K562 (cell line): ENCODE data around the gene PTAFR. TPM values are rescaled to one million over a fixed set of nuclear protein-coding genes. Genes with fewer than 3 reads are reported as not detected.

Experiments used
- ATF7 ChIP-seq: fragments of 450-650 bp; IDR thresholded peaks from 2 replicates; pipeline ENCODE4 v1.7.1; 2014; ENCODE audit warnings: mild to moderate bottlenecking, moderate library complexity
- ERF ChIP-seq: fragments of 450-650 bp; formaldehyde crosslinking; IDR thresholded peaks from 2 replicates; pipeline ENCODE4 v1.4.0; 2020; ENCODE audit warnings: mild to moderate bottlenecking, mixed read lengths
- HIVEP1 ChIP-seq: fragments of 250-450 bp; sonication (Bioruptor Pico); IDR thresholded peaks from 2 replicates; pipeline ENCODE4 v1.4.0; 2020; ENCODE audit warnings: mild to moderate bottlenecking
- KDM1A ChIP-seq, 2 experiments: fragments of 450-650 bp; IDR thresholded peaks; 2 replicates each; pipeline ENCODE4 v1.6.1; 2016; ENCODE audit warnings: mild to moderate bottlenecking in 2 of 2
- MTA3 ChIP-seq: fragments of 450-650 bp; formaldehyde crosslinking; IDR thresholded peaks from 2 replicates; pipeline ENCODE4 v1.6.1; 2017; ENCODE audit warnings: mild to moderate bottlenecking, borderline replicate concordance
- MXI1 ChIP-seq: IDR thresholded peaks from 2 replicates; pipeline ENCODE4 v1.6.1; 2011; ENCODE audit warnings: low read depth, mild to moderate bottlenecking, improper control_type of control experiment, low read length
- NCOA4 ChIP-seq: fragments of 450-650 bp; IDR thresholded peaks from 2 replicates; pipeline ENCODE4 v1.6.1; 2018; ENCODE audit warnings: mild to moderate bottlenecking; ENCODE audit not compliant: partially characterized antibody
- NFYB ChIP-seq: IDR thresholded peaks from 2 replicates; pipeline ENCODE4 v1.6.1; 2011; ENCODE audit warnings: mild to moderate bottlenecking, moderate library complexity; ENCODE audit not compliant: insufficient read length; ENCODE audit errors: extremely low read depth
- PPARD ChIP-seq: fragments of 250-450 bp; sonication (Bioruptor Pico); IDR thresholded peaks from 2 replicates; pipeline ENCODE4 v1.8.0; 2022; ENCODE audit warnings: inconsistent platforms, mild to moderate bottlenecking, moderate library complexity
- SMARCE1 ChIP-seq: fragments of 450-650 bp; IDR thresholded peaks from 2 replicates; pipeline ENCODE4 v1.7.1; 2016; ENCODE audit warnings: mild to moderate bottlenecking
- SUPT5H ChIP-seq: fragments of 450-650 bp; IDR thresholded peaks from 2 replicates; pipeline ENCODE4 v1.6.1; 2016
- TAF9B ChIP-seq: fragments of 450-650 bp; IDR thresholded peaks from 2 replicates; pipeline ENCODE4 v1.6.1; 2018; ENCODE audit warnings: mild to moderate bottlenecking; ENCODE audit not compliant: partially characterized antibody
- ZC3H11A ChIP-seq: IDR thresholded peaks from 2 replicates; pipeline ENCODE4 v1.6.1; 2012; ENCODE audit warnings: low read depth, low read length, improper control_type of control experiment
- ZEB2 ChIP-seq: fragments of 450-650 bp; IDR thresholded peaks from 2 replicates; pipeline ENCODE4 v1.6.1; 2016
- ZNF431 ChIP-seq: sonication (generic); formaldehyde crosslinking; IDR thresholded peaks from 2 replicates; pipeline ENCODE4 v1.8.0; 2022; ENCODE audit warnings: mild to moderate bottlenecking, missing genetic modification reagents
- polyA plus RNA-seq, 8 experiments: library from polyadenylated mRNA; depleted of rRNA in 4 of 8; stranded (reverse) in 5 of 8; unstranded in 3 of 8; fragments of >200 nt; fragmentation: Nextera tagmentation in 2 of 8; fragmentation: Illumina TruSeq in 1 of 8; extraction: Ambion mirVana in 2 of 8; extraction: Trizol in 1 of 8; gene quantifications; 2 replicates each; pipeline versions ENCODE4 v1.2.1 to v1.2.3, GENCODE V29; 2011 to 2014; ENCODE audit warnings: inconsistent platforms in 1 of 8, missing spikeins in 1 of 8
- total RNA-seq, 7 experiments: library from RNA; depleted of rRNA in 6 of 7; stranded (reverse); fragments of >200 nt in 6 of 7; fragmentation: Illumina TruSeq in 2 of 7; extraction: Trizol in 2 of 7; gene quantifications; 2 replicates each; pipeline versions ENCODE4 v1.2.1 to v1.2.3, GENCODE V29; 2011 to 2021; ENCODE audit warnings: low replicate concordance in 1 of 7
- TF ChIP-seq, protein P1 (sequence below): fragments of 250-450 bp; sonication (Bioruptor Pico); IDR thresholded peaks from 2 replicates; pipeline ENCODE4 v1.4.0; 2020; ENCODE audit warnings: mild to moderate bottlenecking
- TF ChIP-seq, protein P2 (sequence below): fragments of 450-650 bp; IDR thresholded peaks from 2 replicates; pipeline ENCODE4 v1.6.1; 2018; ENCODE audit not compliant: partially characterized antibody
- TF ChIP-seq, protein P3 (sequence below): fragments of 250-450 bp; sonication (Bioruptor Pico); IDR thresholded peaks from 2 replicates; pipeline ENCODE4 v1.8.0; 2022; ENCODE audit warnings: moderate library complexity, mild to moderate bottlenecking, inconsistent platforms

The PTAFR gene
- total and polyA plus RNA-seq, 9 of the 15 experiments (the other 6 are each of a cell fraction or from before 2014, with no cell fraction given) = 0.15 to 0.55 (median 0.40) TPM; not detected in 1

DNA sequence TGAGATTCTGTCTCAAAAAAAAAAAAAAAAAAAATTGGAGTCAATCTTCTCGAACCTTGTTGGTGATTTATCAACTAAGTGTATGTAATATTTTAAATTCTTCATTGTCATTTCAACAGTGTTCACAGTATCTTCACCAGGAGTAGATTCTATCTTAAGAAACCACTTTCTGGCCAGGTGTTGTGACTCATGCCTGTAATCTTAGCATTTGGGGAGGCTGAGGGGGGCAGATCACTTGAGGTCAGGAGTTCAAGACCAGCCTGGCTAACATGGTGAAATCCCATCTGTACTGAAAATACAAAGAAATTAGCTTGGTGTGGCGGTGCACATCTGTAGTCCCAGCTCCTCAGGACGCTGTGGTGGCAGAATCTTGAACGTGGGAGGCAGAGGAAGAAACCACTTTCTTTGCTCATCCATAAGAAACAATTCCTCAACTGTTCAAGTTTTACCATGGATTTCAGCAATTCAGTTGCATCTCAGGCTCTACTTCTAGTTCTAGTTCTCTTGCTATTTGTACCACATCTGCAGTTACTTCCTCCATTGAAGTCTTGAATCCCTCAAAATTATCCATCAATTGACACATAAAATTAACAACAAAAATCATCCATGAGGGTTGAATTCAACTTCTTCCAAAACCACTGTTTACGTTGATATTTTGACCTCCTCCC lies 57.7 kb downstream of the PTAFR start (continued):
- TF ChIP-seq MXI1 (no peak), ZNF431 (CRISPR knock-in tag) (no peak), ATF7 (0 out of 2 replicates have a peak, but pooled peaks have one; percentile 31), NCOA4 (no peak), SMARCE1 (peak; percentile 75), NFYB (no peak), ERF (CRISPR knock-in tag) (no peak), ZC3H11A (no peak), TAF9B (no peak), SUPT5H (no peak), MTA3 (no peak), PPARD (CRISPR knock-in tag) (no peak), KDM1A (IDR thresholded peaks at IDR 0.05) (peak; percentile 41 to 56; a peak in 2 of 4 replicates), HIVEP1 (CRISPR knock-in tag) (no peak), ZEB2 (peak; percentile 84)
- TF ChIP-seq, protein P1, sequence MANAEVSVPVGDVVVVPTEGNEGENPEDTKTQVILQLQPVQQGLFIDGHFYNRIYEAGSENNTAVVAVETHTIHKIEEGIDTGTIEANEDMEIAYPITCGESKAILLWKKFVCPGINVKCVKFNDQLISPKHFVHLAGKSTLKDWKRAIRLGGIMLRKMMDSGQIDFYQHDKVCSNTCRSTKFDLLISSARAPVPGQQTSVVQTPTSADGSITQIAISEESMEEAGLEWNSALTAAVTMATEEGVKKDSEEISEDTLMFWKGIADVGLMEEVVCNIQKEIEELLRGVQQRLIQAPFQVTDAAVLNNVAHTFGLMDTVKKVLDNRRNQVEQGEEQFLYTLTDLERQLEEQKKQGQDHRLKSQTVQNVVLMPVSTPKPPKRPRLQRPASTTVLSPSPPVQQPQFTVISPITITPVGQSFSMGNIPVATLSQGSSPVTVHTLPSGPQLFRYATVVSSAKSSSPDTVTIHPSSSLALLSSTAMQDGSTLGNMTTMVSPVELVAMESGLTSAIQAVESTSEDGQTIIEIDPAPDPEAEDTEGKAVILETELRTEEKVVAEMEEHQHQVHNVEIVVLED (CRISPR knock-in tag) = no peak
- TF ChIP-seq, protein P2, sequence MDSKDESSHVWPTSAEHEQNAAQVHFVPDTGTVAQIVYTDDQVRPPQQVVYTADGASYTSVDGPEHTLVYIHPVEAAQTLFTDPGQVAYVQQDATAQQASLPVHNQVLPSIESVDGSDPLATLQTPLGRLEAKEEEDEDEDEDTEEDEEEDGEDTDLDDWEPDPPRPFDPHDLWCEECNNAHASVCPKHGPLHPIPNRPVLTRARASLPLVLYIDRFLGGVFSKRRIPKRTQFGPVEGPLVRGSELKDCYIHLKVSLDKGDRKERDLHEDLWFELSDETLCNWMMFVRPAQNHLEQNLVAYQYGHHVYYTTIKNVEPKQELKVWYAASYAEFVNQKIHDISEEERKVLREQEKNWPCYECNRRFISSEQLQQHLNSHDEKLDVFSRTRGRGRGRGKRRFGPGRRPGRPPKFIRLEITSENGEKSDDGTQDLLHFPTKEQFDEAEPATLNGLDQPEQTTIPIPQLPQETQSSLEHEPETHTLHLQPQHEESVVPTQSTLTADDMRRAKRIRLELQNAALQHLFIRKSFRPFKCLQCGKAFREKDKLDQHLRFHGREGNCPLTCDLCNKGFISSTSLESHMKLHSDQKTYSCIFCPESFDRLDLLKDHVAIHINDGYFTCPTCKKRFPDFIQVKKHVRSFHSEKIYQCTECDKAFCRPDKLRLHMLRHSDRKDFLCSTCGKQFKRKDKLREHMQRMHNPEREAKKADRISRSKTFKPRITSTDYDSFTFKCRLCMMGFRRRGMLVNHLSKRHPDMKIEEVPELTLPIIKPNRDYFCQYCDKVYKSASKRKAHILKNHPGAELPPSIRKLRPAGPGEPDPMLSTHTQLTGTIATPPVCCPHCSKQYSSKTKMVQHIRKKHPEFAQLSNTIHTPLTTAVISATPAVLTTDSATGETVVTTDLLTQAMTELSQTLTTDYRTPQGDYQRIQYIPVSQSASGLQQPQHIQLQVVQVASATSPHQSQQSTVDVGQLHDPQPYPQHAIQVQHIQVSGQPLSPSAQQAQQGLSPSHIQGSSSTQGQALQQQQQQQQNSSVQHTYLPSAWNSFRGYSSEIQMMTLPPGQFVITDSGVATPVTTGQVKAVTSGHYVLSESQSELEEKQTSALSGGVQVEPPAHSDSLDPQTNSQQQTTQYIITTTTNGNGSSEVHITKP = no peak
- TF ChIP-seq, protein P3, sequence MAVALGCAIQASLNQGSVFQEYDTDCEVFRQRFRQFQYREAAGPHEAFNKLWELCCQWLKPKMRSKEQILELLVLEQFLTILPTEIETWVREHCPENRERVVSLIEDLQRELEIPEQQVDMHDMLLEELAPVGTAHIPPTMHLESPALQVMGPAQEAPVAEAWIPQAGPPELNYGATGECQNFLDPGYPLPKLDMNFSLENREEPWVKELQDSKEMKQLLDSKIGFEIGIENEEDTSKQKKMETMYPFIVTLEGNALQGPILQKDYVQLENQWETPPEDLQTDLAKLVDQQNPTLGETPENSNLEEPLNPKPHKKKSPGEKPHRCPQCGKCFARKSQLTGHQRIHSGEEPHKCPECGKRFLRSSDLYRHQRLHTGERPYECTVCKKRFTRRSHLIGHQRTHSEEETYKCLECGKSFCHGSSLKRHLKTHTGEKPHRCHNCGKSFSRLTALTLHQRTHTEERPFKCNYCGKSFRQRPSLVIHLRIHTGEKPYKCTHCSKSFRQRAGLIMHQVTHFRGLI = no peak
